ENCODE data around the gene FBXO27.

The FBXO27 gene

DNA sequence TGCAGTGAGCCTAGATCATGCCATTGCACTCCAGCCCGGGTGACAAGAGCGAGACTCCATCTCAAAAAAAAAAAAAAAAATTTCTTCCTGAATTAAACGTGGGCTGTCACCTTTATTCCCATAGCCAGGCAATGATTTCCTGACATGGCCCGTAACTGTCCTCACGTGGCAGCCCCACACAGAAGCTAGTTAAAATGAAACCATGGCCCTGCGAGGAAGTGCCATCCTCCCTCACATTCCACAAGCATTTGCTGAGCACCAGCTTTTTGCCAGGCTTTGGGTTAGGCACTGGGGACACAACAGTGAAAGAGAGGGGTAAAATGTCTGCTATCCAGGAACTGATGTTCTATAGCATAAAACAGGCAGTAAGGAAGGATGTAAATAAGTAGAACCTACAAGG lies 13.2 kb upstream of the FBXO27 start:
- CTCF ChIA-PET, result no interaction called here
- no peak for TF ChIP-seq ELF4 (IDR thresholded peaks at IDR 0.05)
- no peak for TF ChIP-seq NFRKB (IDR thresholded peaks at IDR 0.05)
- TF ChIP-seq ZNF384 (IDR thresholded peaks at IDR 0.05), result no peak
- TF ChIP-seq FOXA1 (IDR thresholded peaks at IDR 0.05), result no peak
- no peak for TF ChIP-seq HDGF (IDR thresholded peaks at IDR 0.05; ENCODE audit: borderline replicate concordance)
- TF ChIP-seq FOXK2 (IDR thresholded peaks at IDR 0.05), result no peak
- no peak for TF ChIP-seq SP1 (IDR thresholded peaks at IDR 0.05)
- TF ChIP-seq L3MBTL2 (conservative IDR thresholded peaks at IDR 0.05), result no peak
- no peak for TF ChIP-seq LEF1 (IDR thresholded peaks at IDR 0.05; ENCODE audit: borderline replicate concordance)
- POLR2A ChIA-PET, result interaction anchor here (1.1 to 1.5 kb wide), 3 partner anchors 14 to 71 kb away, joined by 3 read pairs; partner anchors contain the start of gene FBXO17
- no peak for DNase-seq (ENCODE audit: extremely low spot score)

DNA sequence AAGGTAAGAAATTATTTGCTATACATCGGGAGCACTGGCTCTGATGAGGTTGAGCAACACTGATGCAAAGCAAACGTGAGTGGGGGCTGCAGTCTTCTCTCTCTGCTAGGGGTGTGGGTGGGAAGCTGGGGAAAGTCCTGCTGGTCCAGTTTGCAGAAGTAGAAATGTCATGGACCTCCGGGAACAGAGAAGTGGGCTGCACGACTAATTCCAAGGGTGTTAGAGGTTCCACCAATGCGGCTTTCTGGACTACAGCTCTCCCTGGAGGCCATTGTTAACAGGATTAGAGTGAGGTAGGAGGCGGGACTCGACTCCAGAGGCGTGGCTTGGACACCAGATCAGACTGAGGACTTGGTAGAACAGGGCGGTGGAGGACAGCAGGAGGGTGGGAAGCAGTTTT lies 5.7 kb upstream of the FBXO27 start:
- peak; percentile 79 for DNase-seq (ENCODE audit: extremely low spot score)
- ChIA-PET CTCF (interaction anchor here (0.6 to 1.2 kb wide), 2 partner anchors 14 to 63 kb away, joined by 3 to 6 read pairs; no protein-coding TSS in a partner anchor), POLR2A (interaction anchor here (0.7 to 1.6 kb wide), 3 partner anchors 8 to 107 kb away, joined by 3 to 6 read pairs (median 3); partner anchors contain the start of genes FBXO17, MRPS12 and SARS2)
- TF ChIP-seq HDGF (IDR thresholded peaks at IDR 0.05; ENCODE audit: borderline replicate concordance) (no peak), FOXM1 (IDR thresholded peaks at IDR 0.05; ENCODE audit: borderline replicate concordance) (no peak), BHLHE40 (IDR thresholded peaks at IDR 0.05; ENCODE audit: borderline replicate concordance) (no peak), LEF1 (IDR thresholded peaks at IDR 0.05; ENCODE audit: borderline replicate concordance) (no peak), FOXA1 (IDR thresholded peaks at IDR 0.05) (no peak), ELF4 (IDR thresholded peaks at IDR 0.05) (no peak), ZNF384 (IDR thresholded peaks at IDR 0.05) (no peak), NFRKB (IDR thresholded peaks at IDR 0.05) (no peak), SP1 (IDR thresholded peaks at IDR 0.05) (no peak), FOXK2 (IDR thresholded peaks at IDR 0.05) (no peak), SUZ12 (IDR thresholded peaks at IDR 0.05) (no peak), CTBP1 (IDR thresholded peaks at IDR 0.05; ENCODE audit: borderline replicate concordance) (no peak), ARNT (IDR thresholded peaks at IDR 0.05) (no peak), L3MBTL2 (conservative IDR thresholded peaks at IDR 0.05) (no peak), TARDBP (IDR thresholded peaks at IDR 0.05) (no peak)
- TF ChIP-seq, protein P1, sequence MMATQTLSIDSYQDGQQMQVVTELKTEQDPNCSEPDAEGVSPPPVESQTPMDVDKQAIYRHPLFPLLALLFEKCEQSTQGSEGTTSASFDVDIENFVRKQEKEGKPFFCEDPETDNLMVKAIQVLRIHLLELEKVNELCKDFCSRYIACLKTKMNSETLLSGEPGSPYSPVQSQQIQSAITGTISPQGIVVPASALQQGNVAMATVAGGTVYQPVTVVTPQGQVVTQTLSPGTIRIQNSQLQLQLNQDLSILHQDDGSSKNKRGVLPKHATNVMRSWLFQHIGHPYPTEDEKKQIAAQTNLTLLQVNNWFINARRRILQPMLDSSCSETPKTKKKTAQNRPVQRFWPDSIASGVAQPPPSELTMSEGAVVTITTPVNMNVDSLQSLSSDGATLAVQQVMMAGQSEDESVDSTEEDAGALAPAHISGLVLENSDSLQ (IDR thresholded peaks at IDR 0.05), result no peak

DNA sequence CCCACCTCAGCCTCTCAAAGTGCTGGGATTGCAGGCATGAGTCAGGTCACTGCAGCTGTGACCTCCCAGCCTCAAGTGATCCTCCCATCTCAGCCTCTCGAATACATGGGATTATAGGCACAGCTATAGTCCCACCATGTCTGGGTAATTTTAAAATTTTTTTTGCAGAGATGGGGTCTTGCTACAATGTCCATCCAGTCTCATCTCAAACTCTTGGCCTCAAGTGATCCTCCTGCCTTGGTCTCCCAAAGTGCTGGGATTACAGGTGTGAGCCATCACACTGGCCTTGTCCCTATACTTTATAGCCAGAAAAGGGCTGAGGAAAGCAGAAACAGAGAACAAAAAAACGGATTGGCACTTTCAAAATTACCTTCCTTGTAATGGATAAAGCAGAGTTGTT lies 4.8 kb upstream of the FBXO27 start:
- TF ChIP-seq NFRKB (IDR thresholded peaks at IDR 0.05), result no peak
- TF ChIP-seq SP1 (IDR thresholded peaks at IDR 0.05), result no peak
- no peak for TF ChIP-seq FOXA1 (IDR thresholded peaks at IDR 0.05)
- TF ChIP-seq TARDBP (IDR thresholded peaks at IDR 0.05), result no peak
- TF ChIP-seq ZNF384 (IDR thresholded peaks at IDR 0.05), result no peak
- TF ChIP-seq, protein P1 (IDR thresholded peaks at IDR 0.05), result no peak
- no peak for TF ChIP-seq ELF4 (IDR thresholded peaks at IDR 0.05)
- TF ChIP-seq SUZ12 (IDR thresholded peaks at IDR 0.05), result no peak
- no peak for TF ChIP-seq FOXK2 (IDR thresholded peaks at IDR 0.05)
- TF ChIP-seq LEF1 (IDR thresholded peaks at IDR 0.05; ENCODE audit: borderline replicate concordance), result no peak
- no peak for DNase-seq (ENCODE audit: extremely low spot score)
- ChIA-PET POLR2A (interaction anchor here (1.6 kb wide), 1 partner anchor 61 kb away, joined by 6 read pairs; the partner anchor contains the start of gene FBXO17), CTCF (interaction anchor here (1.2 kb wide), 1 partner anchor 15 kb away, joined by 6 read pairs; no protein-coding TSS in a partner anchor)

DNA sequence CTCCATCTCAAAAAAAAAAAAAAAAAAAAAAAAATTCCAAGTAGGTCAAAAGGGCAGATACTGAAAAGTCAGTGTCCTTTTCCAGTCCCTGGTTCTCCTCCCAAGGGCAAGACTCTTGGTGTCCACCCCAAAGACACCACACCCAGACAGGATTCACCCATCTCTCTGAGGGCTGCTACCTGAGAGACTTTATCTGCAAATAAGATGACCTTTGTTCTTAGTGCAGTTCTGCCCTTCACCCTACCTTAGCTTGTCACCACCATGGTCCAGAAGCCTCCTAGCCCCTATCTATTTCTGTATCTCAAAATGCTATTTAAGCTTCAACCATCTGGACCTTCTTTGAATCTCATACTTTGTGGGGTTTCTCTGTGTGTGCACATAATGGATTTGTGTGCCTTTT lies 4.2 kb upstream of the FBXO27 start:
- POLR2A ChIA-PET, result no interaction called here
- TF ChIP-seq FOXM1 (IDR thresholded peaks at IDR 0.05; ENCODE audit: borderline replicate concordance) (no peak), LEF1 (IDR thresholded peaks at IDR 0.05; ENCODE audit: borderline replicate concordance) (no peak), NFRKB (IDR thresholded peaks at IDR 0.05) (no peak), TARDBP (IDR thresholded peaks at IDR 0.05) (no peak), FOXK2 (IDR thresholded peaks at IDR 0.05) (no peak), HDGF (IDR thresholded peaks at IDR 0.05; ENCODE audit: borderline replicate concordance) (no peak), SUZ12 (IDR thresholded peaks at IDR 0.05) (no peak), CTBP1 (IDR thresholded peaks at IDR 0.05; ENCODE audit: borderline replicate concordance) (no peak), L3MBTL2 (conservative IDR thresholded peaks at IDR 0.05) (no peak), FOXA1 (IDR thresholded peaks at IDR 0.05) (no peak), ZNF384 (IDR thresholded peaks at IDR 0.05) (no peak), ARNT (IDR thresholded peaks at IDR 0.05) (no peak), BHLHE40 (IDR thresholded peaks at IDR 0.05; ENCODE audit: borderline replicate concordance) (no peak), SP1 (IDR thresholded peaks at IDR 0.05) (no peak), ELF4 (IDR thresholded peaks at IDR 0.05) (no peak)
- TF ChIP-seq, protein P1 (IDR thresholded peaks at IDR 0.05), result no peak
- CTCF ChIA-PET, result no interaction called here
- no peak for DNase-seq (ENCODE audit: extremely low spot score)

DNA sequence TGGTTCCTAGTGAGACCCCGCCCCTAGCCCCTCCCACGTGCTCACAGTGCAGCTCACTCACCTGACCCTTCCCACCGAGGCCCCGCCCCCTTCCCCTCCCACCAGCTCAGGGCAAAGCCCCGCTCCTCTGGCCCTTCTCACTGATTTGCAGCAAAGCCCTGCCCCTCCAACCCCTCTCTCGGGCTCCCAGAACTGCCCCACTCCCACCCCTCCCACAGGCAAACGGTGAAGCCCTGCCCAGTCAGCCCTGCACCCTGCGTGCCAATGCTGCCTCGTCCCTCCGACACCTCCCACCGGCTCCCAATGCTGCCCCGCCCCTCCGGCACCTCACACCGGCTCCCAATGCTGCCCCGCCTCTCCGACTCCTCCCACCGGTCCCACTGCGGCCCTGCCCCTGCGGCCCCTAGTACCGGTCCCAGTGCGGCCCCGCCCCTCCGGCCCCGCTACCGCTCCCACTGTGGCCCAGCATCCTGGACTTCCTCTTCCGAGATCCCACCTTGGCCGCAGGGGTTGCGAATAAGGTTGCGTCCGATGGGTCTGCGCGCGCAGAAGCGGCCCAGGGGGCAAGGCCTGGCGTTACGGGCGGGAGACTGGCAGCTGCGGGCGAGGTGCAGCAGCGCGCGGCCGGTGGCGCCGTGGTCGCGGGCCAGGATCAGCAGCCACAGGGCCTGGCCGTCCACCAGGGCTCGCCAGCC lies 834 bp downstream of the FBXO27 start:
- ChIA-PET CTCF (no interaction called here), POLR2A (interaction anchor here (0.6 to 1.8 kb wide), 4 partner anchors 14 to 72 kb away, joined by 3 to 7 read pairs (median 4); partner anchors contain the start of gene FBXO17)
- 0 out of 2 replicates have a peak, but pooled peaks have one; percentile 8 for TF ChIP-seq L3MBTL2 (conservative IDR thresholded peaks at IDR 0.05)
- no peak for TF ChIP-seq TARDBP (IDR thresholded peaks at IDR 0.05)
- TF ChIP-seq, protein P1 (IDR thresholded peaks at IDR 0.05), result peak; percentile 41
- TF ChIP-seq SUZ12 (IDR thresholded peaks at IDR 0.05), result no peak
- TF ChIP-seq HDGF (IDR thresholded peaks at IDR 0.05; ENCODE audit: borderline replicate concordance), result no peak
- no peak for TF ChIP-seq ARNT (IDR thresholded peaks at IDR 0.05)
- DNase-seq (ENCODE audit: extremely low spot score), result peak; percentile 93
